DMS153 treated with DMSO at 0.1 percent for 48 hours (cell line): ENCODE results near the gene ZNF892.
"Not testable (repeated sequence)": the region's sequence is repeated elsewhere in the genome, so short reads cannot be mapped to it uniquely, and the experiment has no call there.

ENCODE experiments used
- DNase-seq: peaks from one replicate; lab custom pipeline; 2025; ENCODE audit not compliant: unreplicated experiment; lab: John Stamatoyannopoulos, UW

ZNF892 gene

GRCh38 chr2:95220449-95220848 lies 13.1 kb downstream of the ZNF892 start:
- DNase-seq, result no peak

- DNase-seq, result no peak
These were observed 18.3 kb downstream of the ZNF892 start for GRCh38 chr2:95225658-95226057.

GRCh38 chr2:95231723-95232122 lies 24.4 kb downstream of the ZNF892 start:
- peak; percentile 15 for DNase-seq

GRCh38 chr2:95232232-95232631 lies 24.9 kb downstream of the ZNF892 start:
- DNase-seq, result no peak

GRCh38 chr2:95234286-95234785 lies 27.0 kb downstream of the ZNF892 start:
- DNase-seq, result no peak

- no peak for DNase-seq
These were observed 27.5 kb downstream of the ZNF892 start for GRCh38 chr2:95234816-95235215.

- no peak for DNase-seq
These were observed 30.8 kb downstream of the ZNF892 start for GRCh38 chr2:95238131-95238530.

- DNase-seq, result no peak
These were observed 32.8 kb downstream of the ZNF892 start for GRCh38 chr2:95240091-95240490.

- no peak for DNase-seq
These were observed 33.2 kb downstream of the ZNF892 start for GRCh38 chr2:95240556-95240955.

- DNase-seq, result not testable (repeated sequence)
These were observed 34.8 kb downstream of the ZNF892 start for GRCh38 chr2:95242084-95242483.
